SK-N-MC (cell line): ENCODE results near the gene TLX3.

Source experiments
- EZH2 ChIP-seq: fragments of 200-600 bp; sonication (generic); IDR thresholded peaks from one replicate; pipeline ENCODE4 v1.6.1; 2017; ENCODE audit warnings: antibody characterized with exemption
- FOXP2 ChIP-seq: optimal IDR thresholded peaks from 2 replicates; pipeline ENCODE3; 2011; ENCODE audit warnings: mild to moderate bottlenecking, moderate library complexity; ENCODE audit not compliant: insufficient read depth; ENCODE audit errors: extremely low read length, control extremely low read depth
- POLR2AphosphoS5 ChIP-seq: IDR thresholded peaks from 2 replicates; pipeline ENCODE4 v1.6.1; 2012; ENCODE audit warnings: mild to moderate bottlenecking, low read depth, low read length, borderline replicate concordance

DNA sequence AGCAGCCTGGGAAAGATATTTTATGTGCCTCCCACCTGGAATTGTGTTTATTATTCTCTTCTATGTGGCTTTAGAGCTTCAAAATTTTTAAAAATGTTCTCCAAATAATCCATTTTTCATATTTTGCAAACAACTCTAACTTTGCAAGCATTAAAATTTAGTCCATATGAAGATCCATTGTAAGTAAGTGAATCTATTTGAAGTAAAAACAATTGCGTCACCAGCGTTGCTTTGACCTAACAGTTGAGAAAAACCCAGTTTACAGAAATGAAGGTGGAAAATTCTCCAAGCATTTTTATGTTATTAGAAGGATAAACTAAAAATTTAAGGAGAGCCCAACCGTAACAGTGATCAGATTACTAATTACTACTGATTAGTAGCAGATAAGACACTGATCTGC lies 38.9 kb upstream of the TLX3 start:
- no peak for TF ChIP-seq EZH2
- no peak for TF ChIP-seq POLR2AphosphoS5
- no peak for TF ChIP-seq FOXP2
